ENCODE data around the gene TACC2.

TACC2 gene

GRCh38 chr10:122143238-122143841 is 154.4 kb downstream of the TACC2 start:
- Histone ChIP-seq H3K36me3 (ENCODE audit: insufficient read depth, low read length) (no peaks in the 10 kb centered on the region), H3K9ac (ENCODE audit: low read length) (no peak overlapping the region), H3K9me3 (ENCODE audit: low read length) (no peaks in the 10 kb centered on the region), H3K4me3 (ENCODE audit: low read depth, low read length, poor library complexity, severe bottlenecking) (no peak overlapping the region), H3K27ac (ENCODE audit: low read depth, low read length, poor library complexity, severe bottlenecking) (no peak overlapping the region), H4K20me1 (ENCODE audit: insufficient read depth, low read length) (no peaks in the 10 kb centered on the region), H3F3A (ENCODE audit: insufficient read depth, low read length) (no peaks in the 10 kb centered on the region), H3K9me2 (ENCODE audit: low read depth, low read length) (no peaks in the 10 kb centered on the region), H3K27me3 (ENCODE audit: insufficient read depth, low read length) (no peaks in the 10 kb centered on the region), H3K4me1 (ENCODE audit: insufficient read depth, low read length, severe bottlenecking) (no peaks in the 10 kb centered on the region), H3K79me2 (ENCODE audit: insufficient read depth, low read length) (no peaks in the 10 kb centered on the region), H3K4me2 (ENCODE audit: low read length) (no peak overlapping the region), H2AFZ (ENCODE audit: low read length) (no peak overlapping the region)
- TF ChIP-seq CTCF (IDR thresholded peaks at IDR 0.05; ENCODE audit: low read length): no peak
- TF ChIP-seq EZH2 (IDR thresholded peaks at IDR 0.05; ENCODE audit: borderline replicate concordance, low read length): no peak

- Histone ChIP-seq H4K20me1 (ENCODE audit: insufficient read depth, low read length) (no peaks in the 10 kb centered on the region), H3K4me2 (ENCODE audit: low read length) (no peak overlapping the region), H3K36me3 (ENCODE audit: insufficient read depth, low read length) (no peaks in the 10 kb centered on the region), H3F3A (ENCODE audit: insufficient read depth, low read length) (no peaks in the 10 kb centered on the region), H2AFZ (ENCODE audit: low read length) (no peak overlapping the region), H3K9me3 (ENCODE audit: low read length) (no peaks in the 10 kb centered on the region), H3K9me2 (ENCODE audit: low read depth, low read length) (no peaks in the 10 kb centered on the region), H3K4me1 (ENCODE audit: insufficient read depth, low read length, severe bottlenecking) (no peaks in the 10 kb centered on the region), H3K27ac (ENCODE audit: low read depth, low read length, poor library complexity, severe bottlenecking) (no peak overlapping the region), H3K9ac (ENCODE audit: low read length) (no peak overlapping the region), H3K27me3 (ENCODE audit: insufficient read depth, low read length) (no peaks in the 10 kb centered on the region), H3K79me2 (ENCODE audit: insufficient read depth, low read length) (no peaks in the 10 kb centered on the region), H3K4me3 (ENCODE audit: low read depth, low read length, poor library complexity, severe bottlenecking) (no peak overlapping the region)
- no peak for TF ChIP-seq EZH2 (IDR thresholded peaks at IDR 0.05; ENCODE audit: borderline replicate concordance, low read length)
- no peak for TF ChIP-seq CTCF (IDR thresholded peaks at IDR 0.05; ENCODE audit: low read length)
These were observed 155.2 kb downstream of the TACC2 start for GRCh38 chr10:122144199-122144598.

GRCh38 chr10:122145113-122145512 is 156.2 kb downstream of the TACC2 start:
- H3K9me2 ChIP-seq (ENCODE audit: low read depth, low read length): no peaks in the 10 kb centered on the region
- no peaks in the 10 kb centered on the region for H3K4me1 ChIP-seq (ENCODE audit: insufficient read depth, low read length, severe bottlenecking)
- H3F3A ChIP-seq (ENCODE audit: insufficient read depth, low read length): no peaks in the 10 kb centered on the region
- no peak overlapping the region for H2AFZ ChIP-seq (ENCODE audit: low read length)
- no peaks in the 10 kb centered on the region for H3K36me3 ChIP-seq (ENCODE audit: insufficient read depth, low read length)
- H3K9ac ChIP-seq (ENCODE audit: low read length): no peak overlapping the region
- H3K27me3 ChIP-seq (ENCODE audit: insufficient read depth, low read length): no peaks in the 10 kb centered on the region
- no peaks in the 10 kb centered on the region for H3K9me3 ChIP-seq (ENCODE audit: low read length)
- no peak overlapping the region for H3K4me2 ChIP-seq (ENCODE audit: low read length)
- no peak overlapping the region for H3K4me3 ChIP-seq (ENCODE audit: low read depth, low read length, poor library complexity, severe bottlenecking)
- no peak overlapping the region for H3K27ac ChIP-seq (ENCODE audit: low read depth, low read length, poor library complexity, severe bottlenecking)
- TF ChIP-seq CTCF (IDR thresholded peaks at IDR 0.05; ENCODE audit: low read length): no peak
- TF ChIP-seq EZH2 (IDR thresholded peaks at IDR 0.05; ENCODE audit: borderline replicate concordance, low read length): no peak
- no peaks in the 10 kb centered on the region for H4K20me1 ChIP-seq (ENCODE audit: insufficient read depth, low read length)
- H3K79me2 ChIP-seq (ENCODE audit: insufficient read depth, low read length): no peaks in the 10 kb centered on the region
